NOMO-1 treated with dmso at 0.1 percent for 144 hours (cell line): Measurements from ENCODE around the gene ZNF30.
"Not testable (repeated sequence)": the region's sequence is repeated elsewhere in the genome, so short reads cannot be mapped to it uniquely, and the experiment has no call there.

Source experiments
- DNase-seq: peaks from one replicate; lab custom pipeline; 2025; ENCODE audit not compliant: unreplicated experiment; lab: John Stamatoyannopoulos, UW

The ZNF30 gene

GRCh38 chr19:34985249-34986022 is 58.7 kb downstream of the ZNF30 start:
- DNase-seq: no peak

GRCh38 chr19:34988119-34988518 is 61.4 kb downstream of the ZNF30 start:
- DNase-seq: no peak

GRCh38 chr19:34989298-34989697 is 62.6 kb downstream of the ZNF30 start:
- DNase-seq: no peak

GRCh38 chr19:34990578-34991192 is 64.0 kb downstream of the ZNF30 start:
- no peak for DNase-seq

GRCh38 chr19:34991542-34992333 is 65.0 kb downstream of the ZNF30 start:
- DNase-seq: no peak

GRCh38 chr19:34992582-34992981 is 65.9 kb downstream of the ZNF30 start:
- not testable (repeated sequence) for DNase-seq

- no peak for DNase-seq
These were observed 67.6 kb downstream of the ZNF30 start for GRCh38 chr19:34994286-34994642.
